ENCODE results near the gene SNAI3.
"Not testable (repeated sequence)": the region's sequence is repeated elsewhere in the genome, so short reads cannot be mapped to it uniquely, and the experiment has no call there.

SNAI3 gene

GRCh38 chr16:88669493-88669892, 16.8 kb downstream of the SNAI3 start:
- not testable (repeated sequence) for DNase-seq (ENCODE audit: low spot score)

GRCh38 chr16:88667461-88667860, 18.8 kb downstream of the SNAI3 start:
- DNase-seq (ENCODE audit: low spot score) = no peak

GRCh38 chr16:88665570-88665969, 20.7 kb downstream of the SNAI3 start:
- DNase-seq (ENCODE audit: low spot score) = no peak

GRCh38 chr16:88665148-88665547, 21.2 kb downstream of the SNAI3 start:
- DNase-seq (ENCODE audit: low spot score) = no peak

GRCh38 chr16:88662843-88663606, 23.3 kb downstream of the SNAI3 start, which contains the start of gene MVD:
Gene MVD (minus strand): TSS chr16:88663091. CDS start chr16:88663080, 11 bp downstream.
- DNase-seq (ENCODE audit: low spot score) = peak; percentile 99

GRCh38 chr16:88662222-88662842, 24.0 kb downstream of the SNAI3 start:
- no peak for DNase-seq (ENCODE audit: low spot score)

GRCh38 chr16:88661468-88661867, 24.8 kb downstream of the SNAI3 start:
- no peak for DNase-seq (ENCODE audit: low spot score)

- no peak for DNase-seq (ENCODE audit: low spot score)
These were observed 27.1 kb downstream of the SNAI3 start for GRCh38 chr16:88659160-88659559.

- no peak for DNase-seq (ENCODE audit: low spot score)
These were observed 27.6 kb downstream of the SNAI3 start for GRCh38 chr16:88658714-88659113.

GRCh38 chr16:88657371-88657770, 28.9 kb downstream of the SNAI3 start:
- DNase-seq (ENCODE audit: low spot score) = no peak

- DNase-seq (ENCODE audit: low spot score) = no peak
These were observed 29.9 kb downstream of the SNAI3 start for GRCh38 chr16:88656291-88656980.

GRCh38 chr16:88655733-88656281, 30.5 kb downstream of the SNAI3 start:
- no peak for DNase-seq (ENCODE audit: low spot score)

- DNase-seq (ENCODE audit: low spot score) = no peak
These were observed 31.1 kb downstream of the SNAI3 start for GRCh38 chr16:88655053-88655732.

- no peak for DNase-seq (ENCODE audit: low spot score)
These were observed 31.8 kb downstream of the SNAI3 start for GRCh38 chr16:88654363-88655052.

- no peak for DNase-seq (ENCODE audit: low spot score)
These were observed 32.5 kb downstream of the SNAI3 start for GRCh38 chr16:88653596-88654362.

- no peak for DNase-seq (ENCODE audit: low spot score)
These were observed 33.2 kb downstream of the SNAI3 start for GRCh38 chr16:88653101-88653500.

- no peak for DNase-seq (ENCODE audit: low spot score)
These were observed 33.6 kb downstream of the SNAI3 start for GRCh38 chr16:88652762-88653063.

- no peak for DNase-seq (ENCODE audit: low spot score)
These were observed 34.1 kb downstream of the SNAI3 start for GRCh38 chr16:88651989-88652761.

- DNase-seq (ENCODE audit: low spot score) = no peak
These were observed 34.9 kb downstream of the SNAI3 start for GRCh38 chr16:88651276-88651988.

Data from D341Med (cell line).